ENCODE measurements around the gene ASXL1.
A peak's percentile ranks its signal among the peaks of the same experiment; 100 is the strongest.

The ASXL1 gene

GRCh38 chr20:32455171-32455900, 97.2 kb downstream of the ASXL1 start (continued):
- no peak for TF ChIP-seq POU6F1 (CRISPR knock-in tag; IDR thresholded peaks at IDR 0.05; ENCODE audit: borderline replicate concordance, low read depth)
- no peak for TF ChIP-seq ZFP30 (CRISPR knock-in tag; IDR thresholded peaks at IDR 0.05)
- no peak for TF ChIP-seq GLIS3 (CRISPR knock-in tag; IDR thresholded peaks at IDR 0.05)

DNA sequence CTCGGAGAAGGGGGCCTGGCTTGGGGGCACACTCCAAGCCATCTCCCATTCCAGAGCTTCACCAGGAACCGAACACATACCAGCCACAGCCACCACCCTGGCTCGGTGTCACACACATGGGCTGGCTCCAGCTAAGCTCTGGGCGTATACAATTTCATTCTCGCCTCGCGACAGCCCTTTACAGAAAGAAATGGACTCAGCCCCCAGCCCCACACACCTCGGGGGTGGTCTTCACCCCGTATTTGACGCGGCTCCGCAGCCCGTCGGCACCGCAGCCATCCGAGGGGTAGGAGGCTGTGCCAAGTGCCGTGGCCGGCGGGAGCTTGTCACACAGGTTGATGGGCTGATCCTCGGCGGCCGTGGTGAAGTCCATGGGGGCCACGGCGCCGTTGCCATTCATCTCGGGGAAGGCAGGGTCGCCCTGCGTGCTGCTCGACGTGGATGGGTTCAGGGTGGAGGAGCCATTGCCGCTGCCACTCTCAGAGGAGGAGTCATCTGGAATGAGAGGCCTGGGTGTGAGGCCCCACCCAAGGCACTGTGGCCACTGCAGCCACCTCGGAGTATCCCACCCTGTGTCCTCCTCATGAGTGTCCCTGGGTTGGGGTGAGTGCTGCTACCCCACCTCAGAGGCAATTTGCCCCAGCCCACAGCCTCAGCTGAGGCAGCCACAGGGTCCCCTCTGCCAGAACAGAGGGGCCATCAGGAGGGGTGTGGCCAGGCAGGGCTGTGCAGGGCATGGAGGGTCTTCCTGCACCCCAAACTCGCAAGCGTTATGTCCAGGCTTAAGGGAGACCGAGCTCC, 98.0 kb downstream of the ASXL1 start:
- no peak for ATAC-seq
- TF ChIP-seq TOX (CRISPR knock-in tag; IDR thresholded peaks at IDR 0.05; ENCODE audit: borderline replicate concordance): no peak
- no peak for TF ChIP-seq OSR1 (CRISPR knock-in tag; IDR thresholded peaks at IDR 0.05)
- no peak for TF ChIP-seq ZNF565 (CRISPR knock-in tag; conservative IDR thresholded peaks at IDR 0.05; ENCODE audit: low read depth)
- TF ChIP-seq ARNTL (CRISPR knock-in tag; IDR thresholded peaks at IDR 0.05; ENCODE audit: borderline replicate concordance, low read depth): no peak
- TF ChIP-seq PPARA (CRISPR knock-in tag; IDR thresholded peaks at IDR 0.05; ENCODE audit: borderline replicate concordance): no peak

DNA sequence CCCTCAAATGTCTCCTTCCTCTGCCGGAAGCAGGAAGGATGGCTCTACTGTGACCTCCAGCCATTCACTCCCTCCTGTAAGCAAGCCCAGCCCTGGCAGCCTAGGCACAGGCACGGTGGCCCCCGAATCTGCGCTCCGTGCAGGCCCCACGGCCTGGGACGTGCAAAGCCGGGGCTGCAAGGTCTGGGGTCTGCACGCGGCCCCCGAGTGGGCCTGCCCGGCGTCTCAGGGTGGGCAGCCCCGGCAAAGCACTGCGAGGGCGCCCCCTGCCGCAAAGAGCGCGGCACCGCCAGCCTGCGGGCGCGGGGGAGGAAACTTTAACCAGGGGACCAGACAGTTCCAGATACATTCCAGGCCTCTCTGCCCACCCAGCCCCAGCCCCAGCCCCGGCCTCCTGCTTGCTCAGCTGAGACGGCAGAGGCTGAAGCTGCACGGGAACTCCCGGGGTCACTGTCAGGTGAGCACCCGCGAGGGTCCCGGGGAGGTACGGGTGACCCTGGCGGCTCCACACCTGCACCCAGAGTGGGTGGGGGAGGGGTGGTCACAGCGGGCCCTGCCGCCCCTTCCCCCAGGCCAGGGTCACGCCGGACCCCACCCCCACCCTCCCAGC, 98.8 kb downstream of the ASXL1 start:
- TF ChIP-seq BACH2 (CRISPR knock-in tag; IDR thresholded peaks at IDR 0.05; ENCODE audit: borderline replicate concordance) (no peak), TSHZ2 (CRISPR knock-in tag; IDR thresholded peaks at IDR 0.05) (peak; percentile 51; the same call in 1 of the 2 replicates), TCF4 (CRISPR knock-in tag; IDR thresholded peaks at IDR 0.05; ENCODE audit: borderline replicate concordance) (peak; percentile 41; the same call in 1 of the 2 replicates)
- peak; percentile 84 for ATAC-seq

- ATAC-seq: peak; percentile 94
- TF ChIP-seq ZNF70 (CRISPR knock-in tag; IDR thresholded peaks at IDR 0.05): peak; percentile 26; the same call in 1 of the 2 replicates
- 0 out of 2 replicates have a peak, but pooled peaks have one; percentile 17 for TF ChIP-seq TSHZ2 (CRISPR knock-in tag; IDR thresholded peaks at IDR 0.05)
- no peak for TF ChIP-seq ZFP30 (CRISPR knock-in tag; IDR thresholded peaks at IDR 0.05)
These were observed 99.4 kb downstream of the ASXL1 start for GRCh38 chr20:32457479-32457986.

DNA sequence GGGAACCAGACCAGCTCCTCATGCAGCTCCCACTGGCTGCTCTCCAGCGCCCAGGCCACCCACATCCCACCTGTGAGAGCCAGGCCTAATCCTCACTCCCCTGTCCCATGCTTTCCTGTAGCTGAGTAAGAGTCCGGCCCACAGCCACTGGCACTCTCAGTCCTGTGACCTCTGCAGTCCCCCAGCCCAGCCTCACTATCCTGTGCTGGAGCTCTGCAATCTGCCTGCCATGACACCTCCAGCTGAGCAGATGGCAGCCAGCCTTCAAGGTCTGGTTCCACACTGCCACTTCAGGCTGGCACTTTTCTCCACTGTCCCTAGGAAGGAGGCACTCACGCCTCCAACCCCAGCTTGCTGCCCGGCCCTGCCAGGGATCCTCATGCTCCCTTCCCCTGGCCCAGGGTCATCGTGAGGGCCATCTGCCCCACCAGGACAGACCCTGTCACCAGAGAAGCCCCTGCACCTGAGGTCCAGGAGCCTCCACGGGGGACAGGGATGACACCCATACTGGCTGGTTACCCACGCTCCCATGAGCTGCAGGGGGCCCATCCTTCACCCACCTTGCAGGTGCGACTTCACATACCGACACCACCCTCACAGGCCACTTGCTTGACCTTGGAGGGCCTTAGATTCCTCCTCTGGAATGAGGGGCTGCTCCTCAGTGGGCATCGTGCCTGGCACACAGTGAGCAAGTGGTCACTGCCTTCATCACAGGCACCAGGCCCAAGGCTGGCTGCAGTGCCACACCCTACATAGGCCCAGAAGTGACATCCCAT, 100.1 kb downstream of the ASXL1 start:
- peak; percentile 7 for ATAC-seq
- TF ChIP-seq POU6F1 (CRISPR knock-in tag; IDR thresholded peaks at IDR 0.05; ENCODE audit: borderline replicate concordance, low read depth) (no peak), CREB5 (CRISPR knock-in tag; IDR thresholded peaks at IDR 0.05; ENCODE audit: low read depth) (no peak), TOX (CRISPR knock-in tag; IDR thresholded peaks at IDR 0.05; ENCODE audit: borderline replicate concordance) (no peak), ARNTL (CRISPR knock-in tag; IDR thresholded peaks at IDR 0.05; ENCODE audit: borderline replicate concordance, low read depth) (no peak), ZFP3 (CRISPR knock-in tag; IDR thresholded peaks at IDR 0.05) (no peak), PPARA (CRISPR knock-in tag; IDR thresholded peaks at IDR 0.05; ENCODE audit: borderline replicate concordance) (no peak), ISL1 (CRISPR knock-in tag; IDR thresholded peaks at IDR 0.05) (no peak), ZFP30 (CRISPR knock-in tag; IDR thresholded peaks at IDR 0.05) (no peak), ZNF70 (CRISPR knock-in tag; IDR thresholded peaks at IDR 0.05) (no peak)
- TF ChIP-seq, protein P1, sequence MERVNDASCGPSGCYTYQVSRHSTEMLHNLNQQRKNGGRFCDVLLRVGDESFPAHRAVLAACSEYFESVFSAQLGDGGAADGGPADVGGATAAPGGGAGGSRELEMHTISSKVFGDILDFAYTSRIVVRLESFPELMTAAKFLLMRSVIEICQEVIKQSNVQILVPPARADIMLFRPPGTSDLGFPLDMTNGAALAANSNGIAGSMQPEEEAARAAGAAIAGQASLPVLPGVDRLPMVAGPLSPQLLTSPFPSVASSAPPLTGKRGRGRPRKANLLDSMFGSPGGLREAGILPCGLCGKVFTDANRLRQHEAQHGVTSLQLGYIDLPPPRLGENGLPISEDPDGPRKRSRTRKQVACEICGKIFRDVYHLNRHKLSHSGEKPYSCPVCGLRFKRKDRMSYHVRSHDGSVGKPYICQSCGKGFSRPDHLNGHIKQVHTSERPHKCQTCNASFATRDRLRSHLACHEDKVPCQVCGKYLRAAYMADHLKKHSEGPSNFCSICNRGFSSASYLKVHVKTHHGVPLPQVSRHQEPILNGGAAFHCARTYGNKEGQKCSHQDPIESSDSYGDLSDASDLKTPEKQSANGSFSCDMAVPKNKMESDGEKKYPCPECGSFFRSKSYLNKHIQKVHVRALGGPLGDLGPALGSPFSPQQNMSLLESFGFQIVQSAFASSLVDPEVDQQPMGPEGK (CRISPR knock-in tag; IDR thresholded peaks at IDR 0.05; ENCODE audit: borderline replicate concordance): no peak
